ENCODE measurements around the gene KSR2. TPM values are rescaled to one million over a fixed set of nuclear protein-coding genes. Genes with fewer than 3 reads are reported as not detected.

KSR2 gene
- total and polyA plus RNA-seq, 10 of the 15 experiments (the other 5 are each of a cell fraction or from before 2014, with no cell fraction given), result under 0.01 to 1.5 (median 0.01) TPM; not detected in 3

DNA sequence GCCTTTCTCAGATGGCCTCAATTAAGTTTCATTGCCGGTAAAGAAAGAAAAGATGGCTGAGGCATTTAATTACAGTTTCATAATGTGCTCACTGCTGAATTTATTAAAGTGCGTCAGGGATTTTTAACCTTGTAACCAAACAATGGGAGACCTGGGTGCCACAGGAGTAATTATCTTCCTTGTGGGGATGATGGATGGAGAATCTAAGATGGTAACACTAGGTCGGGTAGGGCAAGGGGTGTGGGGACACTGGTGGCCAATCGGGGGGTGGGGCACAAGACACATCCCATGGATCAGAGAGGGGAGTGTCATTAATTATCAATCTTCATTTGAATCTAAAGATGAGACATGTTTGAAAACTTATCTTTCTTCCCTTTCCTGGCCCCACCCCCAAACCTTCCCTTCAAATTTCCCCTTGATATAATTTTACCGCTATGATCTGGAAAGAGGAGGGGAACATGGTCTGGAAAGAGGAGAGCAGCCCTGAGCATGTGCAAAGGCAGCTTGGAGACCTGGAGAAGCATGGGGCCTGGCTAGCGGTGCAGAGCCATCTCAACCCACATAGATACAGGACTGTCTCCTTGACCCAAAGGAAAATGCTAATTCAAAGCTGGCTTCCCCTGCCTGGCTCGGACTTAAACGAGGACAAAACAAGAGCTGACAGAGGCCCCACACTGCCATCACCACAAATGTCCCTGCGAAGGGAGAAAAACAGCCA lies 376.0 kb downstream of the KSR2 start:
- no peak for DNase-seq (ENCODE audit: low read depth, low spot score)
- no TSS peak for BruUV-seq (replicated peaks)

More for the DNA sequence above, 376.0 kb downstream of the KSR2 start:
- in situ Hi-C loops (cut with MboI) (no loop called here), intact Hi-C loops (cut with micrococcal nuclease; ENCODE audit: unreplicated experiment) (no loop called here)
- Histone ChIP-seq H3K36me3 (ENCODE audit: control insufficient read depth in 2 of 2, insufficient read depth in 2 of 2, low read length in 1 of 2) (no peaks in the 10 kb centered on the region), H3K4me1 (ENCODE audit: control insufficient read depth, insufficient read depth, low read length) (no peaks in the 10 kb centered on the region), H3K9me3 (replicated peaks; ENCODE audit: control insufficient read depth, insufficient read depth, low read length) (no peaks in the 10 kb centered on the region; the same call in 2 of the 3 replicates), H3K4me2 (ENCODE audit: control insufficient read depth, insufficient read depth) (no peak overlapping the region), H3K79me2 (ENCODE audit: control insufficient read depth, insufficient read depth, low read length) (no peaks in the 10 kb centered on the region), H3K4me3 (no peak overlapping the region), H3K27ac (ENCODE audit: control insufficient read depth, insufficient read depth) (no peak overlapping the region), H3K9ac (ENCODE audit: control insufficient read depth, insufficient read depth, low read length) (no peak overlapping the region), H4K20me1 (ENCODE audit: control insufficient read depth, insufficient read depth) (no peaks in the 10 kb centered on the region), H3K27me3 (replicated peaks in 1 of 2; ENCODE audit: control insufficient read depth in 2 of 2, insufficient read depth in 2 of 2, low read length in 1 of 2) (no peaks in the 10 kb centered on the region), H2AFZ (ENCODE audit: control insufficient read depth, low read depth, low read length) (no peak overlapping the region)
- POLR2A ChIA-PET, result no interaction called here
- FAIRE-seq (no peak), ATAC-seq (no peak)
- RAD21 ChIA-PET (ENCODE audit: unreplicated experiment), result no interaction called here
- CTCF ChIA-PET, result no interaction called here
- TF ChIP-seq, protein P1, sequence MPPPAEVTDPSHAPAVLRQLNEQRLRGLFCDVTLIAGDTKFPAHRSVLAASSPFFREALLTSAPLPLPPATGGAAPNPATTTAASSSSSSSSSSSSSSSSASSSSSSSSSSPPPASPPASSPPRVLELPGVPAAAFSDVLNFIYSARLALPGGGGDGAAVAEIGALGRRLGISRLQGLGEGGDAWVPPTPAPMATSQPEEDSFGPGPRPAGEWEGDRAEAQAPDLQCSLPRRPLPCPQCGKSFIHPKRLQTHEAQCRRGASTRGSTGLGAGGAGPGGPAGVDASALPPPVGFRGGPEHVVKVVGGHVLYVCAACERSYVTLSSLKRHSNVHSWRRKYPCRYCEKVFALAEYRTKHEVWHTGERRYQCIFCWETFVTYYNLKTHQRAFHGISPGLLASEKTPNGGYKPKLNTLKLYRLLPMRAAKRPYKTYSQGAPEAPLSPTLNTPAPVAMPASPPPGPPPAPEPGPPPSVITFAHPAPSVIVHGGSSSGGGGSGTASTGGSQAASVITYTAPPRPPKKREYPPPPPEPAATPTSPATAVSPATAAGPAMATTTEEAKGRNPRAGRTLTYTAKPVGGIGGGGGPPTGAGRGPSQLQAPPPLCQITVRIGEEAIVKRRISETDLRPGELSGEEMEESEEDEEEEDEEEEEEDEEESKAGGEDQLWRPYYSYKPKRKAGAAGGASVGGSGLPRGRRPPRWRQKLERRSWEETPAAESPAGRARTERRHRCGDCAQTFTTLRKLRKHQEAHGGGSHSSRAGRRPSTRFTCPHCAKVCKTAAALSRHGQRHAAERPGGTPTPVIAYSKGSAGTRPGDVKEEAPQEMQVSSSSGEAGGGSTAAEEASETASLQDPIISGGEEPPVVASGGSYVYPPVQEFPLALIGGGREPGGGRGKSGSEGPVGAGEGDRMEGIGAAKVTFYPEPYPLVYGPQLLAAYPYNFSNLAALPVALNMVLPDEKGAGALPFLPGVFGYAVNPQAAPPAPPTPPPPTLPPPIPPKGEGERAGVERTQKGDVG (CRISPR knock-in tag; IDR thresholded peaks at IDR 0.05), result no peak
- TF ChIP-seq MEF2B (IDR thresholded peaks at IDR 0.05; ENCODE audit: partially characterized antibody, poor library complexity, severe bottlenecking) (no peak), BMI1 (IDR thresholded peaks at IDR 0.05; ENCODE audit: borderline replicate concordance) (no peak), YBX1 (IDR thresholded peaks at IDR 0.05) (no peak), SMAD1 (IDR thresholded peaks at IDR 0.05; ENCODE audit: low read depth, partially characterized antibody) (no peak), HDGF (IDR thresholded peaks at IDR 0.05) (no peak), ZZZ3 (IDR thresholded peaks at IDR 0.05; ENCODE audit: control insufficient read depth, insufficient read length, low read depth) (no peak)
- TF ChIP-seq, protein P2, sequence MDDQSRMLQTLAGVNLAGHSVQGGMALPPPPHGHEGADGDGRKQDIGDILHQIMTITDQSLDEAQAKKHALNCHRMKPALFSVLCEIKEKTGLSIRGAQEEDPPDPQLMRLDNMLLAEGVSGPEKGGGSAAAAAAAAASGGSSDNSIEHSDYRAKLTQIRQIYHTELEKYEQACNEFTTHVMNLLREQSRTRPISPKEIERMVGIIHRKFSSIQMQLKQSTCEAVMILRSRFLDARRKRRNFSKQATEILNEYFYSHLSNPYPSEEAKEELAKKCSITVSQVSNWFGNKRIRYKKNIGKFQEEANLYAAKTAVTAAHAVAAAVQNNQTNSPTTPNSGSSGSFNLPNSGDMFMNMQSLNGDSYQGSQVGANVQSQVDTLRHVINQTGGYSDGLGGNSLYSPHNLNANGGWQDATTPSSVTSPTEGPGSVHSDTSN (IDR thresholded peaks at IDR 0.05; ENCODE audit: insufficient replicate concordance, low read depth, low read length), result no peak
- TF ChIP-seq, protein P3, sequence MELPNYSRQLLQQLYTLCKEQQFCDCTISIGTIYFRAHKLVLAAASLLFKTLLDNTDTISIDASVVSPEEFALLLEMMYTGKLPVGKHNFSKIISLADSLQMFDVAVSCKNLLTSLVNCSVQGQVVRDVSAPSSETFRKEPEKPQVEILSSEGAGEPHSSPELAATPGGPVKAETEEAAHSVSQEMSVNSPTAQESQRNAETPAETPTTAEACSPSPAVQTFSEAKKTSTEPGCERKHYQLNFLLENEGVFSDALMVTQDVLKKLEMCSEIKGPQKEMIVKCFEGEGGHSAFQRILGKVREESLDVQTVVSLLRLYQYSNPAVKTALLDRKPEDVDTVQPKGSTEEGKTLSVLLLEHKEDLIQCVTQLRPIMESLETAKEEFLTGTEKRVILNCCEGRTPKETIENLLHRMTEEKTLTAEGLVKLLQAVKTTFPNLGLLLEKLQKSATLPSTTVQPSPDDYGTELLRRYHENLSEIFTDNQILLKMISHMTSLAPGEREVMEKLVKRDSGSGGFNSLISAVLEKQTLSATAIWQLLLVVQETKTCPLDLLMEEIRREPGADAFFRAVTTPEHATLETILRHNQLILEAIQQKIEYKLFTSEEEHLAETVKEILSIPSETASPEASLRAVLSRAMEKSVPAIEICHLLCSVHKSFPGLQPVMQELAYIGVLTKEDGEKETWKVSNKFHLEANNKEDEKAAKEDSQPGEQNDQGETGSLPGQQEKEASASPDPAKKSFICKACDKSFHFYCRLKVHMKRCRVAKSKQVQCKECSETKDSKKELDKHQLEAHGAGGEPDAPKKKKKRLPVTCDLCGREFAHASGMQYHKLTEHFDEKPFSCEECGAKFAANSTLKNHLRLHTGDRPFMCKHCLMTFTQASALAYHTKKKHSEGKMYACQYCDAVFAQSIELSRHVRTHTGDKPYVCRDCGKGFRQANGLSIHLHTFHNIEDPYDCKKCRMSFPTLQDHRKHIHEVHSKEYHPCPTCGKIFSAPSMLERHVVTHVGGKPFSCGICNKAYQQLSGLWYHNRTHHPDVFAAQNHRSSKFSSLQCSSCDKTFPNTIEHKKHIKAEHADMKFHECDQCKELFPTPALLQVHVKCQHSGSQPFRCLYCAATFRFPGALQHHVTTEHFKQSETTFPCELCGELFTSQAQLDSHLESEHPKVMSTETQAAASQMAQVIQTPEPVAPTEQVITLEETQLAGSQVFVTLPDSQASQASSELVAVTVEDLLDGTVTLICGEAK (IDR thresholded peaks at IDR 0.05; ENCODE audit: borderline replicate concordance), result no peak
- TF ChIP-seq, protein P4, sequence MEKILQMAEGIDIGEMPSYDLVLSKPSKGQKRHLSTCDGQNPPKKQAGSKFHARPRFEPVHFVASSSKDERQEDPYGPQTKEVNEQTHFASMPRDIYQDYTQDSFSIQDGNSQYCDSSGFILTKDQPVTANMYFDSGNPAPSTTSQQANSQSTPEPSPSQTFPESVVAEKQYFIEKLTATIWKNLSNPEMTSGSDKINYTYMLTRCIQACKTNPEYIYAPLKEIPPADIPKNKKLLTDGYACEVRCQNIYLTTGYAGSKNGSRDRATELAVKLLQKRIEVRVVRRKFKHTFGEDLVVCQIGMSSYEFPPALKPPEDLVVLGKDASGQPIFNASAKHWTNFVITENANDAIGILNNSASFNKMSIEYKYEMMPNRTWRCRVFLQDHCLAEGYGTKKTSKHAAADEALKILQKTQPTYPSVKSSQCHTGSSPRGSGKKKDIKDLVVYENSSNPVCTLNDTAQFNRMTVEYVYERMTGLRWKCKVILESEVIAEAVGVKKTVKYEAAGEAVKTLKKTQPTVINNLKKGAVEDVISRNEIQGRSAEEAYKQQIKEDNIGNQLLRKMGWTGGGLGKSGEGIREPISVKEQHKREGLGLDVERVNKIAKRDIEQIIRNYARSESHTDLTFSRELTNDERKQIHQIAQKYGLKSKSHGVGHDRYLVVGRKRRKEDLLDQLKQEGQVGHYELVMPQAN (conservative IDR thresholded peaks at IDR 0.05), result no peak
- SMC1A ChIA-PET (ENCODE audit: uncharacterized antibody, unreplicated experiment), result no interaction called here
- 31% methylated on average over 8 of the region's 9 CpGs for WGBS (ENCODE audit: insufficient coverage, insufficient replicate concordance, low lambda C conversion rate, missing lambda C conversion rate)

All from GM12878 (cell line).